Activated T-cell treated with anti-CD3 and anti-CD28 coated beads for 1 hour (primary cell): ENCODE data around the gene TM7SF2.
A peak's percentile ranks its signal among the peaks of the same experiment; 100 is the strongest.
"Not testable (repeated sequence)": the region's sequence is repeated elsewhere in the genome, so short reads cannot be mapped to it uniquely, and the experiment has no call there.

ENCODE experiments used
- DNase-seq: peaks from one replicate; pipeline ENCODE4 v3.0.0-alpha.2; 2020; ENCODE audit warnings: low read depth

The TM7SF2 gene

DNA sequence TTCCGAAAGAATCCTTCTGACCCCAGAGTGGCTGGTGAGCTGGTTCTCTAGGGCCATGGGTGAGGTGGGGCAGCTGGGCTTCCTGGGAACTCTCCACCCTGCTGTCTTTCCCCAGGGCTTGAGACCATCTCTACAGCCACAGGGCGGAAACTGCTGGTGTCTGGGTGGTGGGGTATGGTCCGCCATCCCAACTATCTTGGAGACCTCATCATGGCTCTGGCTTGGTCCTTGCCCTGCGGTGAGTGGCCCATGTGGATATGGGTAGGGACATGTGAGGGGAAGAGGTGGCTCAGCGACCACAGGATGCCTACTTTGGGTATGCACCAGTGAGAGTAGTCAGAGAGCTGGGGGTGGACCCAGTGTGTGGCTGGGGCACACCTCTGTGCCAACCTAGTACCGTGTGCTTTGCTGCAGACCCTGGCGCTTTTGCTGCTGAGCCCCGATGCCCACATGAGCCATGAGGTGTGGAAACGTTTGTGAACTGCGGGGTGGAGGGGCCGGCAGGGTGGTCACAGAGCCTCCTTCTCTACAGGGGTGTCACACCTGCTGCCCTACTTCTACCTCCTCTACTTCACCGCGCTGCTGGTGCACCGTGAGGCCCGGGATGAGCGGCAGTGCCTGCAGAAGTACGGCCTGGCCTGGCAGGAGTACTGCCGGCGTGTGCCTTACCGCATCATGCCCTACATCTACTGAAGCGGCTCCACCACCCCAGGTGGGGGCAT, 3.9 kb downstream of the TM7SF2 start:
- no peak for DNase-seq

DNA sequence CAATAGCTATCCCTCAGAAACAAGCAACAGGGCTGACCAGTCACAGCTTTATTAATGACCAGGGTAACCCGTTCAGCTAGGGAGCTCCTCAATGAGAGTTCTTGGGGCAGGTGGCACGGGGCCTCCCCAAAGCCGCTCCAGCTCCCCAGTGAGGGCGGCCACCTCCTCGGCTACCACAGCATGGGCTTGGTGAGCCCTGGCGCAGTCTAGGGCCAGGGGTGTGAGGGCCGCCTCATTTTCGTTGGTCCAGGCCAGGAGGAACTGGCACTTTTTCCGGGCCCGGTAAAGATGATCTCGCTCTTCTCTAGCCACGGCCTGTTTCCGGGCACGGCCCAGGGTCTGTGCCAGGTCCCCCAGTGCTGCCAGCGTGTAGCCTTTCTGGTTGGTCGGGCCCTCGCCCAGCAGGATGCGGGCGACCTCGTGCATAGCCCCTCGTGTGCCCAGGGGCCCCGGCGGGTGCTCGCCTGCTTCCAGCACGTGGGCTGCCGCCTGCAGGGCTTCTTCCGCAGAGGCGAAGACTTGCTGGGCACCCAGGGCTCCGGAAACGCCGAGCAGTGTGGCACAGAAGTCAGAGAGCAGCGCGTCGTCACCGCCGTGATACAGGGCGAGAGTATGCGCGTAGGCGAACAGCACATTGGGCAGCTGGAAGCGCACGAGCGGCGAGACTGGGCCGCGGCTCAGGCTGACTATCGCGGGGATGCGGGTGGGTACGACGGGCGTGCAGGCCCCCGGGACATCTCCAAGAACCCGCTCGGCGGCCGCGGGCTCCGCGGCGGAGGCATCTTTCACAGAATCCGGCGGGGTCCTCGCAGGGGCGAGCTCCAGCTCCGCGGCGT, 4.9 kb downstream of the TM7SF2 start:
- DNase-seq = peak; percentile 33

GRCh38 chr11:65117206-65118096, 5.8 kb downstream of the TM7SF2 start, which contains the start of gene ZNHIT2:
ZNHIT2 (minus strand) TSS chr11:65117701; CDS start chr11:65117653, 48 bp downstream.
- DNase-seq = peak; percentile 100

DNA sequence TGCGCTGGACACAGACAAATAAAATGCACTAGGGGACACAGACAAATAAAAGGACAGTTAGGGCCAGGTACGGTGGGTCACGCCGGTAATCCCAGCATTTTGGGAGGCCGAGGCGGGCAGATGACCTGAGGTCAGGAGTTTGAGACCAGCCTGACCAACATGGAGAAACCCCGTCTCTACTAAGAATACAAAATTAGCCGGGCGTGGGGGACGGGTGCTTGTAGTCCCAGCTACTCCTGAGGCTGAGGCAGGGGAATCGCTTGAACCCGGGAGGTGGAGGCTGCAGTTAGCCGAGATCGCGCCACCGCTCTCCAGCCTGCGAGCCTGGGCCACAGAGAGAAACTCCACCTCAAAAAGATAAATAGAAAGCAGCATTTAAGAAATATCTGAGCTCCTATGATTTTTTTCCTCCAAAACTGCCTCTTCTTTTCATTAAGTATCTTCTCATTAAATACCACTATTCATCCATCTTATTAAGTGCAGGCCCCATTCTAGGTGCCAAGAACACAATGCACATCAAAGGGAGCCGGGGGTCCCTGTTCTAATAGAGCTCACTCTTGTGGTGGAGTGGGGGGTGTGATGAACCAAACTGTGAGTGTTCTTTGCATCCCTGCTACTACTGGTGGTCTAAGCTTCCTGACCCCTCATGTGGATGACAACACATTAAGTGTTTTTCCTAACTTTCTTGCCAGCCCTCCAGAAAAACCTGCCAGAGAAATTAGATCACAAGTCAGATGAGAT, 6.6 kb downstream of the TM7SF2 start:
- DNase-seq = no peak

DNA sequence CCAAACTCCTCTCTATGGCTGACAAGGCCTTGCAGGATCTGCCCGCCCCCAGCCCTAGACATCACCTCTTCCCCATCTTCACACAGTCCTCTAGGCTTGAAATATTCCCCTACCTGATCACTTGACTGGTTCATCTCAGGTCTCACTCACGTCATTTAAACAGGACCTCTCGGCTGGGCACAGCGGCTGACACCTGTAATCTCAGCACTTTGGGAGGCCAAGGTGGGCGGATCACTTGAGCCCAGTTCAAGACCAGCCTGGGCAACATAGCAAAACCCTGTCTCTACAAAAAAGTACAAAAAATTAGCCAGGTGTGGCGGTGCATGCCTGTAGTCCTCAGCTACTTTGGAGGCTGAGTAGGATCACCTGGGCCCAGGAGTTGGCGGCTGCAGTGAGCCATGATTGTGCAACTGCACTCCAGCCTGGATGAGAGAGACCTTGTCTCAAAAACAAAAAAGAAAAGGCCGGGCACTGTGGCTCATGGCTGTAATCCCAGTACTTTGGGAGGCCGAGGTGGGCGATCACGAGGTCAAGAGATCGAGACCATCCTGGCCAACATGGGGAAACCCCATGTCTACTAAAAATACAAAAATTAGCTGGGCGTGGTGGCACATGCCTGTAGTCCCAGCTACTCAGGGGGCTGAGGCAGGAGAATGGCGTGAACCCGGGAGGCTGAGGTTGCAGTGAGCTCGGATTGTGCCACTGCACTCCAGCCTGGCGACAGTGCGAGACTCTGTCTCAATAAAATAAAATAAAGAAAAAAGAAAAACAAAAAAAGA, 7.4 kb downstream of the TM7SF2 start:
- DNase-seq = not testable (repeated sequence)

- DNase-seq = no peak
Observed at GRCh38 chr11:65119670-65119995, 8.0 kb downstream of the TM7SF2 start.

DNA sequence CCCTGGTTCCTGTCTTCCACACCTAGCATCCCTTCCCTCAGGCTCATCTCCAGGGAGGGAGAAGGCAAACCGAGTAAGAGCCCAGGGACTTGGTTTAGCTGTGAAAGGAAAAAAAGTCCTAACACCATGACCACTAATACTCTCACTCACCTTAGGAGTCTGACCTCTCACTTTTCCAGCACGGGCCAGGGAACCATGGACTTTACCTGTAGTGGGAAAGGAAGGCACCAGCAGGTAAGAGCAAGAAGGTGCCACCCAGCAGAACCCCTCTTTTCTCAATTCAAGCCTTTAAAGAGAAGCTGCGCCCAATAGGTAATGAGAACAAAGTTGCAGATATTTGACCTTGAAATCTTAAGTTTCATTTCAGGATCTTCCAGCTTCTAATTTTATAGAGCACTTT, 9.2 kb downstream of the TM7SF2 start:
- no peak for DNase-seq

DNA sequence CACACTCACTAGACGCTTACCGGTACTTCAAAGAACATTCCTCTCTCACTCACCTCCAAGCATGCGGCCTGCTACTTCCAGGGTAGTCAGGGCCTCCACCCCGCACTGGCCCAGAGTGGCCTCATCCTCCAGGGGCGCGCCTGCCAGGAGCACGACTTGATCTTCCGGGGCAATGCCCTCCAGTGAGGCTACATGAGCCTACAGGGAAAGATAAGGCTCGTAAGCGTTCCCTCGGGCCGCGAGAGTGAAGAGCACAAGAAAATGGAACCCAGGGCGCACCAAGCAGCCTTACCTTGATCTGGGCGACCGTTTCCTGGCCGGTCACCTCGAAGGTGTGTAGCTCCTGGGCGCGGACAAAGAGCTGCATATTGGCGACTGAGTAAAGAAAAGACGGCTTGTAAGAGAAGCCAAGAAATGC, 9.8 kb downstream of the TM7SF2 start:
- no peak for DNase-seq

DNA sequence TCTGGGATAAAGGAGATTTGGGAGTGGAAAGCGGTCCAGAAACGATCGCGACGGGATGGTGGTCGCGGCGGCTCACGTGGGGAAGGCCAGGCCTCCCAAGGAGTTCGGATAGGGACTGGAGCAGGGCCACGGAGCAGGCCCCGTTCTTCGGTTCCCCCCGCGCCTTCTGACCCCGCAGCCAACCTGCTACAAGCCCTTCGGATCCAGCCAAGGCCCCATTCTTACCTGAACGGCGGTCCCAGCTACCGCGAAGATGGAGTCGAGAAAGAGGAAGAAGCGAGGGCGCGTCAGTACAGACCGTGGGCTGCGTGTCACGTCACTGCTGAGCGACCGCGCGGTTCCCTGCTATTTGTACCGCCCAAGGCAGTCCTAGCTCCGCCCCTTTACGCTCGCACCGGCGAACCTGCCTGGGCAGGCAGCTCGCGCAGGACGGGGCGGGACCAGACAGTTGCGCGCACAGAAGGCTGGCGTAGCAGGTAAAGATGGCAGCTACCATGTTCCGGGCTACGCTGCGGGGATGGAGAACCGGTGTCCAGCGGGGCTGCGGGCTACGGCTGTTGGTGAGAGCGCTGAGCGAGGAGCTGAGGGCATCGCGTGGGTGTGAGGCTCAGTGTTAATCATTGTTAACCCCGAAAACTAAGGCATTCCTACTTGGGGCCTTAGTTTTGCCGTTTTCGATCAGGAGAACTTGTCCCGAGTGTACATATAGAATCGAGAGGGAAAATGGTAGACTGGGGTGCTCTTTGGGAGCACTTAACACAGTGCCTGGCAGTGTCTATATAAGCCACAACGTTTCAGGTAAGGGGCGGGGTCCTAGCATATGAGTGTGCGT, 10.4 kb downstream of the TM7SF2 start, which contains the start of the genes FAU and MRPL49:
TSS of gene FAU (minus strand) at position 270 of the 832 bp plus-strand sequence. CDS start 321 bp downstream, outside the sequence.
TSS of gene MRPL49 (plus strand) at position 457 of the 832 bp plus-strand sequence. CDS start at position 483, 26 bp downstream.
- DNase-seq = peak; percentile 97

DNA sequence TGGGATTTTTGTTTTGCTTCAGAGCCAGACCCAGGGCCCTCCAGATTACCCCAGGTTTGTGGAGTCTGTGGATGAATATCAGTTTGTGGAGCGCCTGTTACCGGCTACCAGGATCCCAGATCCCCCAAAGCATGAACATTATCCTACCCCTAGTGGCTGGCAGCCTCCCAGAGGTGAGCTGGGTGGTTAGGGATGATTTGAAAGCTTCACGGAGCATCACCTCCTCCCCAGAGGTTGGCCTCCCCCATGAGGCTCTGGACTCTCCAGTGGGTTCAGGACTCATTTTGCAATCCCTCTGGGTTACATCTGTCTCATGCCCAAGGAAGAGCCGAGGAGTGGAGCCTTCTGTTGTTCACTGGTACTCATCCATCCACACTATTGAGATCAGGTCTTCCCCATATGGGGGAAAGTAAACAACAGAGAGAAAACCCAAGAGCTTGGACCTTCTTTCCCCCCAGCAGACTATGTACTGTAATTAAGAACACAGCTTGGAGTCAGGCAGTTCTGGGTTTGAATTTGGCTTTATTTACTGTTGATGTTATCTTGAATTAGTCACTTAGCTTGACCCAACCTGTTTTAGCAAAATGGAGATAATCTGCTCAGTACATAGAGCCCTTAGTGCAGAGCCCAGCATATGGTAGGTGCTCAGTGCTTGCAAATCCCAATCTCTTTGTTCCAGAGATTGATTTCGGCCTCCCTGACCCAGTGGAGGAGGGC, 13.0 kb downstream of the TM7SF2 start:
- DNase-seq = no peak

GRCh38 chr11:65125197-65126056, 13.8 kb downstream of the TM7SF2 start:
- no peak for DNase-seq

DNA sequence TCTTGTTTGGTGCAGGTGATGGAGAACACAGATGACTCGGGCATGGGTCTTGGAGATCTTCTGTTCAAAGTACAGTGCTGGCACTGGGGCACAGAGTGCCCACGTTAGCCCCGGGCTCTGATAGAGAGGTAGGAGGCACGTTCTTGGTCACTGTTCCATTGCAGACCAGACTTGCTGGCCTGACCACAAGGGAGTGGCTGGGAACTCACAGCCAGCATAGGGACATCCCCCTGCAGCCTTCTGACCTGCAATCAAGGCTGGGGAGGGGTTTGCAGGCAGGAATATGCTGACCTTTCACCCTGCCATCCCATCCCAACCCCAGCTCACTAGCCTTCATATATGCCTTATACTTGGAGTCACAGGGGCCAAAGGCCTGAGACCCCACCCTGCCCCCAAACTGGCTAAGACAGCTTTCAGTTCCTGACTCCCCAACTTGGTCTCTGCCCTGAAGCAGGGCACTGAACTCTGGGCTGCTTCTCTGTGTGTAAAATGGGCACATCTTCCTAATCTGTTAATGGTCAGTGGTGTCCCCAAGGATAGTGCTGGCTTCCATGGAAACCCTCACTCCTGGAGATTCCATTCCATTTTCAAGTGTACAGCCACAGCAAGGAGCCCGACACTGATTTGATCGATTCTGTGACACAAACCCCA, 15.1 kb downstream of the TM7SF2 start:
- DNase-seq = no peak

- no peak for DNase-seq
Observed at GRCh38 chr11:65127473-65128181, 16.0 kb downstream of the TM7SF2 start.

- no peak for DNase-seq
Observed at GRCh38 chr11:65128182-65129145, 16.8 kb downstream of the TM7SF2 start.

- DNase-seq = no peak
Observed at GRCh38 chr11:65129649-65130441, 18.2 kb downstream of the TM7SF2 start.
